H9 (cell line): ENCODE measurements around the gene INMT. TPM values are rescaled to one million over a fixed set of nuclear protein-coding genes. Genes with fewer than 3 reads are reported as not detected.

ENCODE experiments used
- DNase-seq: peaks from one replicate; pipeline ENCODE4 v3.0.0-alpha.2; 2017
- H2AFZ ChIP-seq: one replicate; pipeline ENCODE4 v1.6.1; 2013; ENCODE audit warnings: mild to moderate bottlenecking, low read length, control low read depth, moderate library complexity
- H2AK5ac ChIP-seq: 2 replicates; pipeline ENCODE4 v1.6.1; 2013; ENCODE audit warnings: low read length, control low read depth, mixed read lengths; ENCODE audit not compliant: insufficient read length
- H2BK120ac ChIP-seq: one replicate; pipeline ENCODE4 v1.6.1; 2013; ENCODE audit warnings: low read depth, mild to moderate bottlenecking, low read length, control low read depth, inconsistent platforms; ENCODE audit not compliant: poor library complexity, severe bottlenecking
- H2BK12ac ChIP-seq: 2 replicates; pipeline ENCODE4 v1.6.1; 2013; ENCODE audit warnings: low read length, control low read depth, mixed read lengths, low read depth; ENCODE audit not compliant: insufficient read length
- H2BK15ac ChIP-seq: 2 replicates; pipeline ENCODE4 v1.6.1; 2013; ENCODE audit warnings: low read depth, low read length, control low read depth
- H2BK20ac ChIP-seq: one replicate; pipeline ENCODE4 v1.6.1; 2013; ENCODE audit warnings: low read depth, mild to moderate bottlenecking, low read length, control low read depth, inconsistent platforms; ENCODE audit not compliant: poor library complexity, severe bottlenecking
- H2BK5ac ChIP-seq: 2 replicates; pipeline ENCODE4 v1.6.1; 2013; ENCODE audit warnings: low read length, control low read depth, mixed read lengths; ENCODE audit not compliant: insufficient read length
- H3K14ac ChIP-seq: 2 replicates; pipeline ENCODE4 v1.6.1; 2013; ENCODE audit warnings: low read length, control low read depth; ENCODE audit not compliant: insufficient read depth
- H3K18ac ChIP-seq: 2 replicates; pipeline ENCODE4 v1.6.1; 2013; ENCODE audit warnings: low read depth, mild to moderate bottlenecking, mixed read lengths, low read length, control low read depth; ENCODE audit not compliant: insufficient read length
- H3K23ac ChIP-seq: 2 replicates; pipeline ENCODE4 v1.6.1; 2013; ENCODE audit warnings: low read length, control low read depth, mixed read lengths, low read depth; ENCODE audit not compliant: insufficient read length
- H3K23me2 ChIP-seq: 2 replicates; pipeline ENCODE4 v1.6.1; 2013; ENCODE audit warnings: low read depth, mild to moderate bottlenecking, mixed read lengths, low read length, control low read depth; ENCODE audit not compliant: insufficient read length, poor library complexity, severe bottlenecking
- H3K27ac ChIP-seq: 2 replicates; pipeline ENCODE4 v1.5.1; 2013; ENCODE audit warnings: low read length, control low read depth, mixed read lengths, low read depth; ENCODE audit not compliant: insufficient read length
- H3K27me3 ChIP-seq: 2 replicates; pipeline ENCODE4 v1.6.1; 2013; ENCODE audit warnings: low read length, control low read depth, inconsistent platforms; ENCODE audit not compliant: insufficient read depth
- H3K4ac ChIP-seq: 2 replicates; pipeline ENCODE4 v1.6.1; 2013; ENCODE audit warnings: low read depth, mild to moderate bottlenecking, control low read depth, inconsistent platforms, low read length, moderate library complexity
- H3K4me1 ChIP-seq: 2 replicates; pipeline ENCODE4 v1.6.1; 2013; ENCODE audit warnings: low read length, control low read depth, inconsistent platforms; ENCODE audit not compliant: insufficient read depth
- H3K4me2 ChIP-seq: 2 replicates; pipeline ENCODE4 v1.6.1; 2013; ENCODE audit warnings: low read length, control low read depth, mixed read lengths; ENCODE audit not compliant: insufficient read length, insufficient read depth
- H3K56ac ChIP-seq: 2 replicates; pipeline ENCODE4 v1.6.1; 2013; ENCODE audit warnings: low read depth, mild to moderate bottlenecking, mixed read lengths, low read length, control low read depth; ENCODE audit not compliant: insufficient read length
- H3K79me1 ChIP-seq: 2 replicates; pipeline ENCODE4 v1.6.1; 2013; ENCODE audit warnings: low read depth, mild to moderate bottlenecking, moderate library complexity, low read length, control low read depth, inconsistent platforms; ENCODE audit not compliant: insufficient read depth, poor library complexity, severe bottlenecking
- H3K79me2 ChIP-seq: 2 replicates; pipeline ENCODE4 v1.6.1; 2013; ENCODE audit warnings: low read length, control low read depth, inconsistent platforms; ENCODE audit not compliant: insufficient read depth
- H3K9ac ChIP-seq: 2 replicates; pipeline ENCODE4 v1.6.1; 2013; ENCODE audit warnings: low read length, control low read depth, mixed read lengths; ENCODE audit not compliant: insufficient read length; ENCODE audit errors: extremely low read depth
- H3K9me3 ChIP-seq: one replicate; pipeline ENCODE4 v1.6.1; 2013; ENCODE audit warnings: low read depth, low read length, inconsistent platforms; ENCODE audit not compliant: control insufficient read depth
- H3T11ph ChIP-seq: one replicate; pipeline ENCODE4 v1.6.1; 2013; ENCODE audit warnings: mild to moderate bottlenecking, low read length, control low read depth, inconsistent platforms
- H4K20me1 ChIP-seq: one replicate; pipeline ENCODE4 v1.6.1; 2013; ENCODE audit not compliant: control insufficient read depth, insufficient read length, insufficient read depth
- H4K5ac ChIP-seq: 2 replicates; pipeline ENCODE4 v1.6.1; 2013; ENCODE audit warnings: low read depth, mild to moderate bottlenecking, mixed read lengths, low read length, control low read depth; ENCODE audit not compliant: insufficient read length
- H4K8ac ChIP-seq: replicated peaks from 2 replicates; pipeline ENCODE4 v1.6.1; 2013; ENCODE audit warnings: low read length, control low read depth, mixed read lengths, low read depth; ENCODE audit not compliant: insufficient read length
- H4K91ac ChIP-seq: 2 replicates; pipeline ENCODE4 v1.6.1; 2013; ENCODE audit warnings: low read depth, mild to moderate bottlenecking, moderate library complexity, mixed read lengths, low read length, control low read depth; ENCODE audit not compliant: insufficient read length
- H3K27ac Mint-ChIP-seq, 3 experiments: 2 replicates in 2 of 3; 3 replicates in 1 of 3; pipeline ENCODE4 v1.8.0; 2020 to 2021; ENCODE audit warnings: mixed read lengths in 3 of 3, mild to moderate bottlenecking in 1 of 3, moderate library complexity in 1 of 3
- H3K27me3 Mint-ChIP-seq: 2 replicates; pipeline ENCODE4 v1.8.0; 2021; ENCODE audit warnings: low read depth, mild to moderate bottlenecking, moderate library complexity, mixed read lengths
- H3K36me3 Mint-ChIP-seq, 3 experiments: 2 replicates in 2 of 3; 3 replicates in 1 of 3; pipeline ENCODE4 v1.8.0; 2020 to 2021; ENCODE audit warnings: low read depth in 3 of 3, mixed read lengths in 3 of 3; ENCODE audit not compliant: insufficient read depth in 1 of 3
- H3K4me1 Mint-ChIP-seq, 2 experiments: 2 replicates each; pipeline ENCODE4 v1.8.0; 2020; ENCODE audit warnings: mixed read lengths in 2 of 2
- H3K4me3 Mint-ChIP-seq, 2 experiments: 2 replicates in 1 of 2; 3 replicates in 1 of 2; pipeline ENCODE4 v1.8.0; 2020 to 2021; ENCODE audit warnings: mild to moderate bottlenecking in 2 of 2, mixed read lengths in 2 of 2, moderate library complexity in 1 of 2
- H3K9me3 Mint-ChIP-seq, 2 experiments: 2 replicates in 1 of 2; 3 replicates in 1 of 2; pipeline ENCODE4 v1.8.0; 2020; ENCODE audit warnings: mild to moderate bottlenecking in 2 of 2, mixed read lengths in 2 of 2, moderate library complexity in 1 of 2
- CTCF ChIP-seq: fragments of 200-600 bp; sonication (generic); conservative IDR thresholded peaks from 3 replicates; pipeline ENCODE4 v1.8.0; 2021; ENCODE audit warnings: antibody characterized with exemption, mild to moderate bottlenecking
- WGBS: extraction: QIAGEN DNeasy Blood & Tissue Kit; methylation state at CpG from one replicate; pipeline ENCODE4 v1.1.7; 2013; ENCODE audit warnings: missing lambda C conversion rate, low lambda C conversion rate, mixed read lengths; ENCODE audit not compliant: insufficient read length; ENCODE audit errors: extremely low coverage; 5-methylcytosine and 5-hydroxymethylcytosine counted together
- total RNA-seq: library from RNA; stranded (reverse); gene quantifications from 2 replicates; pipeline ENCODE4 v1.2.1, GENCODE V29; 2021

INMT gene
- total RNA-seq, 1 experiment from 2014 or later = 0.70 TPM

GRCh38 chr7:30707391-30708357 lies 44.3 kb upstream of the INMT start:
- H3K27ac ChIP-seq = no peak overlapping the region
- H3T11ph ChIP-seq = no peak overlapping the region
- Mint-ChIP-seq H3K27ac (peak overlapping the region in 1 of 3 experiments; percentile 56; a peak in 2 of 7 replicates), H3K9me3 (no peaks in the 10 kb centered on the region; a peak in 1 of 5 replicates), H3K27me3 (peaks cover 9% of the 10 kb centered on the region), H3K36me3 (no peaks in the 10 kb centered on the region), H3K4me3 (no peak overlapping the region), H3K4me1 (peaks cover 11% of the 10 kb centered on the region in 2 experiments)
- H2BK120ac ChIP-seq = no peak overlapping the region
- H3K79me1 ChIP-seq = no peaks in the 10 kb centered on the region
- no peak for DNase-seq
- H2AFZ ChIP-seq = no peak overlapping the region
- H3K14ac ChIP-seq = no peak overlapping the region
- no peaks in the 10 kb centered on the region for H4K20me1 ChIP-seq
- no peak overlapping the region for H2BK12ac ChIP-seq
- no peak overlapping the region for H3K56ac ChIP-seq
- no peaks in the 10 kb centered on the region for H3K79me2 ChIP-seq
- H4K91ac ChIP-seq = no peak overlapping the region
- H3K27me3 ChIP-seq = no peaks in the 10 kb centered on the region
- no peaks in the 10 kb centered on the region for H3K23me2 ChIP-seq
- no peak overlapping the region for H4K8ac ChIP-seq
- no peaks in the 10 kb centered on the region for H3K4me1 ChIP-seq
- H3K23ac ChIP-seq = no peak overlapping the region
- H3K9me3 ChIP-seq = no peaks in the 10 kb centered on the region
- no peak overlapping the region for H4K5ac ChIP-seq
- H3K18ac ChIP-seq = no peak overlapping the region
- H2BK20ac ChIP-seq = no peak overlapping the region
- TF ChIP-seq CTCF = no peak
- no peak overlapping the region for H3K9ac ChIP-seq
- no peak overlapping the region for H2AK5ac ChIP-seq
- no peak overlapping the region for H3K4me2 ChIP-seq
- H3K4ac ChIP-seq = no peak overlapping the region
- no peak overlapping the region for H2BK5ac ChIP-seq
- no CpG with 5 or more reads among the region's 16 CpGs for WGBS
- no peak overlapping the region for H2BK15ac ChIP-seq
